C4-2B (cell line): ENCODE data around the gene IGFBPL1.
A peak's percentile ranks its signal among the peaks of the same experiment; 100 is the strongest.

Source experiments
- H3K27ac ChIP-seq: fragments of 450-650 bp; 2 replicates; pipeline ENCODE4 v1.5.1; 2017
- ZFX ChIP-seq: fragments of 450-650 bp; IDR thresholded peaks from 2 replicates; pipeline ENCODE4 v1.6.1; 2017
- TF ChIP-seq, protein P1 (sequence below): fragments of 450-650 bp; conservative IDR thresholded peaks from 2 replicates; pipeline ENCODE4 v1.5.1; 2017; ENCODE audit warnings: mild to moderate bottlenecking

Gene IGFBPL1

DNA sequence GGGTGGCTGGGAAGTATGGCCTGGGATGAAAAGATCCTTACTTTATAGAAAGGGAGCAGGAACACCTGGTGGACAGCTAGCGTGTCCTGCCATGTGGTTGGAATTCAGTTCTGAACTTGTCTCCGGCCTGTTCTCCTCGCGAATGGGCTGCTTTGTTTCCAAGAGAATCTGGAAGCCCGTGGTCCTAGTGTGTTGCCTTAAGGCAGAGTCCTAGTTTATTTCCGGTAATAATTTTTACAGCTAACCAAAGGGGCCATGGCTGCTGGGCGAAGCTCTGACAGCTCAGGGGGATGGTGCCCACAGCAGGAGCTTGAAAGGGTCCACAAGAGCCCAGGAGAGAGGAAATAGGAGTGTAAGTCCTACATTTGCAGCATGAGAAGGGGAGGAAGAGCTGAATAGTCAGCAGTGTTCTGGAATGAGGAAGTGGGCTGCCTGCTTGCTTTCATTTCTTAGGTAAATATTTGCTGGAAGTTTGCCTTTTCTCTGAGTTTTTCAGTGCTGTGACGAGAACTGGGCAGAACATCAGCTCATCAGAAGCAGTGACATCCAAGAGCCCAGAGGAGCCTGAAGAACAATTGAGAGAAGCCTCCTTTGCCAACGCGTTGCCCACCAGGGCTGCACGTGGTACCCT is 13.1 kb upstream of the IGFBPL1 start:
- TF ChIP-seq ZFX = no peak
- TF ChIP-seq, protein P1, sequence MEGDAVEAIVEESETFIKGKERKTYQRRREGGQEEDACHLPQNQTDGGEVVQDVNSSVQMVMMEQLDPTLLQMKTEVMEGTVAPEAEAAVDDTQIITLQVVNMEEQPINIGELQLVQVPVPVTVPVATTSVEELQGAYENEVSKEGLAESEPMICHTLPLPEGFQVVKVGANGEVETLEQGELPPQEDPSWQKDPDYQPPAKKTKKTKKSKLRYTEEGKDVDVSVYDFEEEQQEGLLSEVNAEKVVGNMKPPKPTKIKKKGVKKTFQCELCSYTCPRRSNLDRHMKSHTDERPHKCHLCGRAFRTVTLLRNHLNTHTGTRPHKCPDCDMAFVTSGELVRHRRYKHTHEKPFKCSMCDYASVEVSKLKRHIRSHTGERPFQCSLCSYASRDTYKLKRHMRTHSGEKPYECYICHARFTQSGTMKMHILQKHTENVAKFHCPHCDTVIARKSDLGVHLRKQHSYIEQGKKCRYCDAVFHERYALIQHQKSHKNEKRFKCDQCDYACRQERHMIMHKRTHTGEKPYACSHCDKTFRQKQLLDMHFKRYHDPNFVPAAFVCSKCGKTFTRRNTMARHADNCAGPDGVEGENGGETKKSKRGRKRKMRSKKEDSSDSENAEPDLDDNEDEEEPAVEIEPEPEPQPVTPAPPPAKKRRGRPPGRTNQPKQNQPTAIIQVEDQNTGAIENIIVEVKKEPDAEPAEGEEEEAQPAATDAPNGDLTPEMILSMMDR = no peak
- H3K27ac ChIP-seq = peak overlapping the region; percentile 88

DNA sequence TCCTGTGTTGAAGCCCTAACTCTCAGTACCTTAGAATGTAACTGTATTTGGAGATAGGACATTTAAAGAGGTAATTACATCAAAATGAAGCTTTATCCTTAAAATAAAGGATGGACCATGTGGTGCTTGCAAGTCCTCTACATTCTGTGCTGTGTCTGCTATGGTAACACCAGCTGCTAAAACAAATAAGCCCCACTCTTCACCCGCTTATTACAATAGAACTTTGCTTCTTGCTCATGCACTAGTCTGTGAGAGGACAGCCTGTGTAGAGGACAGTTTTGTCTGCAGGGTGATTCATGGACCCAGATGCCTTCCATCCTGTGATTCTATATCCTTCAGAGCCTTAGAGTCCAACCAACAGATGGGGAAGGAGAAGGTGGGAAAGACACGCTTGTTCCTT is 12.5 kb upstream of the IGFBPL1 start:
- H3K27ac ChIP-seq = peak overlapping the region; percentile 88
- TF ChIP-seq ZFX = no peak
- TF ChIP-seq, protein P1 = no peak

DNA sequence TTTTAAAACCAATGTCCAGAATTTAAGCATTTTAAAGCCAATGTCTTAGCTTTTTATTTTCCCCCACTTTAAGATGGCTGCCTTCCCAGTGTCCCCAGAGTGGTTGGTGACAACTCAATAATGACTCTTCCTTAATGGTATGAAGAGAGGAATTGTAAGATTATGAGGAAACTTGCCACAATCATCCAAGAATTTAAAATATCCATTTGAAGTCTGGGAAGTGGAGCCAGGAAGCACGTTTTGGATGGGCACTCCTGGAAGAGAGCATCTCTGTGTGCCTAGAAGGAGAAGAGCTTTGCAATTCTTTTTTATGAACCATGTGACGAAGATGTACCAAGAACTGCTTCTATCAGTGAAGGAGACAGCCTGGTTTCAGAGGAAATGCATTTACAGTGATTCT is 11.3 kb upstream of the IGFBPL1 start:
- no peak overlapping the region; the same call in 1 of the 2 replicates for H3K27ac ChIP-seq
- TF ChIP-seq, protein P1 = no peak
- TF ChIP-seq ZFX = no peak

- no peak for TF ChIP-seq ZFX
- TF ChIP-seq, protein P1 = no peak
- no peak overlapping the region for H3K27ac ChIP-seq
These were observed 10.6 kb upstream of the IGFBPL1 start for GRCh38 chr9:38434853-38435252.

DNA sequence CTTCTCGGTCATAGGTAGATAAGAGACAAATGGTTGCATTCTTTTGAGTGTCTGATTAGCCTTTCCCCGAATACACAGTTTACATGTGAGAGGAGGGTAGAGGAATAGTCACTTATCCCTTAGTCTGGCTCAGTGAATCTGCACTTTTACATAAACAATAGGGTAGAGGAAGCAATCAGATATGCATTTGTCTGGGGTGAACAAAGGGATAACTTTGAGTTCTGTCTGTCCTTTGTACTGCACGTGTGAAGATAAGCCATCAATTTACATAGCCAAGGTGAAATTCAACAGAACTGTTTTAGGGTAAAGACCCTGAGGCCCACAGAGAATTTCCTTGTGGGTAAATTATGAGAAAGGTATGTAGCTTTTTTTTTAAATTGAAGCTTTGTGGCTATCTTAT is 10.1 kb upstream of the IGFBPL1 start:
- no peak for TF ChIP-seq ZFX
- TF ChIP-seq, protein P1 = no peak
- no peak overlapping the region for H3K27ac ChIP-seq

DNA sequence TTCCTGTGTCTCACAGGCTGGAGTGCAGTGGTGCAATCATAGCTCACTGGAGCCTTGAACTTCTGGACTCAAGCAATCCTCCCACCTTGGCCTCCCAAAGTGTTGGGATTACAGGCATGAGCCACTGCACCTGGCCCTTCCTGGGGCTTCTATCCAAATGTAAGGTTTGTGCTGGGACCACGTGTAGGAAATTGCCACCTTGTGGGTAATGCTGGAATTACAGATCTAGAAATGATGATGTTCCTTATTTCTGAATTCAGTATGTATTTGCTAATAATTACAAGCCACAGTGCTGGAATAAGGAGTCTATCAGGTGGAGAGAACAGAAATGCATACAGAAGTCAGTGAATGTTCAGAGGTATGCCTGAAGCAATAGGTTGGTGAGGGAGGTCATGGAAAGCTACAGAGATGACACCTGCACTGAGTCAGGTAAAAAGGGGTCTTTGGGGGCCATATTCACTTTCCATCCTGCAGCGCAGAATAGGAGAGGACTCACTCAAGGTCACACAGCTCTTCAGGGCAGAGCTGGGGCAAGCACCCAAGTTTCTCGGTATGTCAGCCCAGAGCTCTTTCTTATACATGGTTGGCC is 8.8 kb upstream of the IGFBPL1 start:
- H3K27ac ChIP-seq = no peak overlapping the region
- TF ChIP-seq, protein P1 = peak; percentile 81
- TF ChIP-seq ZFX = no peak

DNA sequence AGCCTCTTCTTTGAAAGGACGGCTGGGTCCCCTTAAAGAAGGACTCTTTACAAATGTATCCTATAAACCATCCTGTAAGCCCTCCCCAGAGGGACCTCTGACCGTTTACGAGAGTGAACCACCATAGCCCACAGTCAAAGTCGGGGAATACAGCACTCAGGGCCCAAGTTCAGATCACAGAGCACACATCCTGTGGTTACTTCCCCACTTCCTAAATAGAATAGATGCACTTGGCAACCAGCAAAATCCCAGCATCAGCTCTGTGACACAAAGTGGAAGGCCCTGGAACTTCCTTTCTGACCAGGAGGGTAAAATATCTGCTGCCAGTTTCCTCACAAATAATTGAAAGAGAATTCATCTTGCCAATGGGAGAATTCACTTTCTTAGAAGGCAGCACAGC is 6.9 kb upstream of the IGFBPL1 start:
- TF ChIP-seq ZFX = no peak
- TF ChIP-seq, protein P1 = no peak

More for the DNA sequence above, 6.9 kb upstream of the IGFBPL1 start:
- no peak overlapping the region for H3K27ac ChIP-seq
